OCI-LY3 (cell line): Measurements from ENCODE around the gene PHTF1.

Experiments
- H2AFZ ChIP-seq: fragments of 200-600, 300-600 bp; shearing (Covaris generic); 2 replicates; pipeline ENCODE4 v1.6.0; 2014; ENCODE audit warnings: antibody characterized with exemption, low read depth, low read length
- H3K27ac ChIP-seq: fragments of 200-600, 300-600 bp; sonication (generic); 2 replicates; pipeline ENCODE4 v1.5.1; 2014; ENCODE audit warnings: mild to moderate bottlenecking, low read length, moderate library complexity, mixed read lengths
- H3K27me3 ChIP-seq: fragments of 200-600, 300-600 bp; sonication (generic); 2 replicates; pipeline ENCODE4 v1.6.1; 2014; ENCODE audit warnings: low read depth, low read length, mixed read lengths
- H3K36me3 ChIP-seq: fragments of 200-600, 300-600 bp; sonication (generic); replicated peaks from 2 replicates; pipeline ENCODE3; 2014; ENCODE audit warnings: low read depth, low read length, mixed read lengths
- H3K4me1 ChIP-seq: fragments of 300-600, 200-600 bp; sonication (generic); 2 replicates; pipeline ENCODE4 v1.6.1; 2014; ENCODE audit warnings: low read length, mixed read lengths
- H3K4me2 ChIP-seq: fragments of 200-600, 300-600 bp; sonication (generic); 2 replicates; pipeline ENCODE4 v1.6.1; 2014; ENCODE audit warnings: low read length, mixed read lengths
- H3K4me3 ChIP-seq: fragments of 300-600, 200-600 bp; sonication (generic); 2 replicates; pipeline ENCODE4 v1.5.1; 2014; ENCODE audit warnings: antibody characterized with exemption, mild to moderate bottlenecking, low read length, moderate library complexity
- H3K79me2 ChIP-seq: fragments of 300-600, 200-600 bp; shearing (Covaris generic); 2 replicates; pipeline ENCODE4 v1.6.1; 2014; ENCODE audit warnings: mild to moderate bottlenecking, low read length, mixed read lengths
- H3K9ac ChIP-seq: fragments of 300-600, 200-600 bp; shearing (Covaris generic); 2 replicates; pipeline ENCODE4 v1.6.0; 2014; ENCODE audit warnings: mild to moderate bottlenecking, low read length, moderate library complexity
- H3K9me3 ChIP-seq: fragments of 200-600, 300-600 bp; shearing (Covaris generic); 2 replicates; pipeline ENCODE4 v1.6.1; 2014; ENCODE audit warnings: low read length, mixed read lengths; ENCODE audit not compliant: insufficient read depth
- H4K20me1 ChIP-seq: fragments of 200-600, 300-600 bp; sonication (generic); 2 replicates; pipeline ENCODE4 v1.6.1; 2016; ENCODE audit warnings: low read length, mixed read lengths; ENCODE audit not compliant: insufficient read depth
- EZH2phosphoT487 ChIP-seq: fragments of 200-600 bp; shearing (Covaris generic); IDR thresholded peaks from 2 replicates; pipeline ENCODE4 v1.6.1; 2018; ENCODE audit warnings: antibody characterized with exemption, mixed run types, low read depth
- TF ChIP-seq, protein P1 (sequence below): fragments of 200-600, 300-600 bp; sonication (generic); IDR thresholded peaks from 2 replicates; pipeline ENCODE4 v1.5.1; 2014; ENCODE audit warnings: antibody characterized with exemption, low read length, low read depth

The PHTF1 gene

DNA sequence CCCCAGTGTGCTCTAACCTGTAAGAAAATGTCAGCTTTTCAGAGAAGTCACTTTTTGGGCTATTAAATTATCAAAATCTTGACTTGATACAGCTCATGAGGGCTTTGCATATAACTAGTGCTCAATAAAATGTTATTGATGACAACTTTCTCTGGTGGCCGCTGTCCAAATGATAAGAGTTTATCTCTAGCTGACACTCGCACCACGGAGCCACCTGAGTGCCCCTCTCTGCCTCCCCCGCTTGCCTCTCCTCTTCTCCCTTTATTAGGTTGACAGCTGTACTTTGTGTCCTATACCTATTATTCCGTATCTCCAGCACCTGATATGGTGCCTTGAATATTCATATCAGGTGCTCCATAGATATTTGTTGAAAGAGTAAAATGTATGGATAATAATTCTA is 82.8 kb downstream of the PHTF1 start:
- Histone ChIP-seq H3K4me3 (no peak overlapping the region), H3K9me3 (no peaks in the 10 kb centered on the region), H2AFZ (no peak overlapping the region), H3K27me3 (no peaks in the 10 kb centered on the region), H3K9ac (no peak overlapping the region), H3K27ac (no peak overlapping the region), H3K79me2 (no peaks in the 10 kb centered on the region), H3K4me1 (peaks cover 24% of the 10 kb centered on the region), H3K36me3 (no peaks in the 10 kb centered on the region), H4K20me1 (no peaks in the 10 kb centered on the region), H3K4me2 (no peak overlapping the region)
- TF ChIP-seq EZH2phosphoT487 = no peak
- TF ChIP-seq, protein P1, sequence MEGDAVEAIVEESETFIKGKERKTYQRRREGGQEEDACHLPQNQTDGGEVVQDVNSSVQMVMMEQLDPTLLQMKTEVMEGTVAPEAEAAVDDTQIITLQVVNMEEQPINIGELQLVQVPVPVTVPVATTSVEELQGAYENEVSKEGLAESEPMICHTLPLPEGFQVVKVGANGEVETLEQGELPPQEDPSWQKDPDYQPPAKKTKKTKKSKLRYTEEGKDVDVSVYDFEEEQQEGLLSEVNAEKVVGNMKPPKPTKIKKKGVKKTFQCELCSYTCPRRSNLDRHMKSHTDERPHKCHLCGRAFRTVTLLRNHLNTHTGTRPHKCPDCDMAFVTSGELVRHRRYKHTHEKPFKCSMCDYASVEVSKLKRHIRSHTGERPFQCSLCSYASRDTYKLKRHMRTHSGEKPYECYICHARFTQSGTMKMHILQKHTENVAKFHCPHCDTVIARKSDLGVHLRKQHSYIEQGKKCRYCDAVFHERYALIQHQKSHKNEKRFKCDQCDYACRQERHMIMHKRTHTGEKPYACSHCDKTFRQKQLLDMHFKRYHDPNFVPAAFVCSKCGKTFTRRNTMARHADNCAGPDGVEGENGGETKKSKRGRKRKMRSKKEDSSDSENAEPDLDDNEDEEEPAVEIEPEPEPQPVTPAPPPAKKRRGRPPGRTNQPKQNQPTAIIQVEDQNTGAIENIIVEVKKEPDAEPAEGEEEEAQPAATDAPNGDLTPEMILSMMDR = no peak

- Histone ChIP-seq H3K4me1 (peaks cover 24% of the 10 kb centered on the region), H3K4me3 (no peak overlapping the region), H4K20me1 (no peaks in the 10 kb centered on the region), H3K4me2 (peak overlapping the region; percentile 35), H3K9me3 (no peaks in the 10 kb centered on the region), H3K9ac (no peak overlapping the region), H3K36me3 (no peaks in the 10 kb centered on the region), H2AFZ (no peak overlapping the region), H3K27ac (no peak overlapping the region), H3K27me3 (no peaks in the 10 kb centered on the region), H3K79me2 (no peaks in the 10 kb centered on the region)
- no peak for TF ChIP-seq EZH2phosphoT487
- TF ChIP-seq, protein P1 = no peak
These were observed 84.0 kb downstream of the PHTF1 start for GRCh38 chr1:113675302-113675701.

DNA sequence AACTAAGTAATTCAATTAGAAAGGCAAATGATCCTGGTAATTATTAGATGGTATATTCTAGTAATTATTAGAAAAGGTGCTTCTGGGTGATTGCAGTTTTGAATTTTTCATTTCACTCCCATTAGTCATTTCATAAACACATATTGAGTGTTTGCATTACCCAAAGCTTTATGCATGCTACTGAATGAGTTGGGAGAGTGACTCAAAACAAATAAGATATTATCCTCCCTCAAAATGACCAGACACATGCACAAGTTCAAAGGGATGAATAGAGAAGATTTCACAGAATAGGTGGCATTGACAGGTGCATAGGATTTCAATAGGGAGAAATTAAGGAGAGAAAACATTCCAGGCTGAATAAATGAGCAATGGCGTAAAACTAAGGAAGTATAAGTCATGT is 84.7 kb downstream of the PHTF1 start:
- peaks cover 24% of the 10 kb centered on the region for H3K4me1 ChIP-seq
- no peak overlapping the region for H3K4me3 ChIP-seq
- no peak overlapping the region for H3K27ac ChIP-seq
- peak overlapping the region; percentile 35 for H3K4me2 ChIP-seq
- H3K36me3 ChIP-seq = no peaks in the 10 kb centered on the region
- no peaks in the 10 kb centered on the region for H3K27me3 ChIP-seq
- H4K20me1 ChIP-seq = no peaks in the 10 kb centered on the region
- no peak overlapping the region for H3K9ac ChIP-seq
- H3K79me2 ChIP-seq = no peaks in the 10 kb centered on the region
- TF ChIP-seq, protein P1 = no peak
- no peak for TF ChIP-seq EZH2phosphoT487
- H2AFZ ChIP-seq = no peak overlapping the region
- no peaks in the 10 kb centered on the region for H3K9me3 ChIP-seq

GRCh38 chr1:113672491-113672890 is 86.8 kb downstream of the PHTF1 start:
- Histone ChIP-seq H3K9ac (no peak overlapping the region), H3K27ac (no peak overlapping the region), H4K20me1 (no peaks in the 10 kb centered on the region), H3K9me3 (no peaks in the 10 kb centered on the region), H3K27me3 (no peaks in the 10 kb centered on the region), H2AFZ (no peak overlapping the region), H3K4me3 (no peak overlapping the region), H3K4me1 (peaks cover 24% of the 10 kb centered on the region), H3K79me2 (no peaks in the 10 kb centered on the region), H3K4me2 (no peak overlapping the region), H3K36me3 (no peaks in the 10 kb centered on the region)
- TF ChIP-seq, protein P1 = no peak
- TF ChIP-seq EZH2phosphoT487 = no peak
